Measurements from ENCODE around the gene EARS2. TPM values are rescaled to one million over a fixed set of nuclear protein-coding genes. Genes with fewer than 3 reads are reported as not detected.

Gene EARS2
- total RNA-seq, 1 experiment from 2014 or later: 50.1 TPM

DNA sequence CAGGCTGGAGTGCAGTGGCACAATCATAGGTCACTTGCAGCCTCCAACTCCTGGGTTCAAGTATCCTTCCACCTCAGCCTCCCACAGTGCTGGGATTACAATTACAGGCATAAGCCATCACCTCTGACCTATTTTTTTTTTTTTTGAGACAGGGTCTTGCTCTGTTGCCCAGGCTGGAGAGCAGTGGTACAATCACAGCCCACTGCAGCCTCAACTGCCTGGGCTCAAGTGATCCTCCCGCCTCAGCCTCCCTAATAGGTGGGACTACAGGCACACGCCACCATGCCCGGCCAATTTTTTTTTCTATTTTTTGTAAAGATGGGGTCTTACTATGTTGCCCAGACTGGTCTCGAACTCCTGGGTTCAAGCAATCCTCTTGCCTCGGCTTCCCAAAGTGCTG, 41.3 kb downstream of the EARS2 start:
- Histone ChIP-seq H3K56ac (ENCODE audit: insufficient read length, low read depth, low read length) (no peak overlapping the region), H4K91ac (ENCODE audit: insufficient read length, low read depth, low read length) (no peak overlapping the region), H3K14ac (ENCODE audit: insufficient read depth, low read length) (no peak overlapping the region), H2BK15ac (ENCODE audit: low read depth, low read length) (no peak overlapping the region), H3K4me1 (ENCODE audit: insufficient read depth, low read length) (no peaks in the 10 kb centered on the region), H3K23ac (ENCODE audit: insufficient read length, low read depth, low read length) (no peak overlapping the region), H3K9me3 (ENCODE audit: control insufficient read depth, low read depth, low read length) (no peaks in the 10 kb centered on the region), H2BK120ac (ENCODE audit: low read depth, low read length, poor library complexity, severe bottlenecking) (no peak overlapping the region), H3K79me2 (ENCODE audit: insufficient read depth, low read length) (no peaks in the 10 kb centered on the region), H3K27ac (ENCODE audit: insufficient read length, low read depth, low read length) (no peak overlapping the region), H2BK12ac (ENCODE audit: insufficient read length, low read depth, low read length) (no peak overlapping the region), H3K79me1 (ENCODE audit: insufficient read depth, low read depth, low read length, poor library complexity, severe bottlenecking) (no peaks in the 10 kb centered on the region), H4K20me1 (ENCODE audit: control insufficient read depth, insufficient read depth, insufficient read length) (no peaks in the 10 kb centered on the region), H4K8ac (replicated peaks; ENCODE audit: insufficient read length, low read depth, low read length) (no peak overlapping the region), H2AFZ (ENCODE audit: low read length) (no peak overlapping the region), H3K18ac (ENCODE audit: insufficient read length, low read depth, low read length) (no peak overlapping the region), H3K23me2 (ENCODE audit: insufficient read length, low read depth, low read length, poor library complexity, severe bottlenecking) (no peaks in the 10 kb centered on the region), H3K27me3 (ENCODE audit: insufficient read depth, low read length) (no peaks in the 10 kb centered on the region), H2BK5ac (ENCODE audit: insufficient read length, low read length) (no peak overlapping the region), H2AK5ac (ENCODE audit: insufficient read length, low read length) (no peak overlapping the region), H3K4me2 (ENCODE audit: insufficient read depth, insufficient read length, low read length) (no peak overlapping the region), H3K4ac (ENCODE audit: low read depth, low read length) (no peak overlapping the region), H3T11ph (ENCODE audit: low read length) (no peak overlapping the region), H4K5ac (ENCODE audit: insufficient read length, low read depth, low read length) (no peak overlapping the region), H3K9ac (ENCODE audit: extremely low read depth, insufficient read length, low read length) (no peak overlapping the region), H2BK20ac (ENCODE audit: low read depth, low read length, poor library complexity, severe bottlenecking) (no peak overlapping the region)
- WGBS (ENCODE audit: extremely low coverage, insufficient read length, low lambda C conversion rate): no CpG with 5 or more reads among the region's 5 CpGs
- H3K27ac Mint-ChIP-seq: no peak overlapping the region
- TF ChIP-seq, protein P1, sequence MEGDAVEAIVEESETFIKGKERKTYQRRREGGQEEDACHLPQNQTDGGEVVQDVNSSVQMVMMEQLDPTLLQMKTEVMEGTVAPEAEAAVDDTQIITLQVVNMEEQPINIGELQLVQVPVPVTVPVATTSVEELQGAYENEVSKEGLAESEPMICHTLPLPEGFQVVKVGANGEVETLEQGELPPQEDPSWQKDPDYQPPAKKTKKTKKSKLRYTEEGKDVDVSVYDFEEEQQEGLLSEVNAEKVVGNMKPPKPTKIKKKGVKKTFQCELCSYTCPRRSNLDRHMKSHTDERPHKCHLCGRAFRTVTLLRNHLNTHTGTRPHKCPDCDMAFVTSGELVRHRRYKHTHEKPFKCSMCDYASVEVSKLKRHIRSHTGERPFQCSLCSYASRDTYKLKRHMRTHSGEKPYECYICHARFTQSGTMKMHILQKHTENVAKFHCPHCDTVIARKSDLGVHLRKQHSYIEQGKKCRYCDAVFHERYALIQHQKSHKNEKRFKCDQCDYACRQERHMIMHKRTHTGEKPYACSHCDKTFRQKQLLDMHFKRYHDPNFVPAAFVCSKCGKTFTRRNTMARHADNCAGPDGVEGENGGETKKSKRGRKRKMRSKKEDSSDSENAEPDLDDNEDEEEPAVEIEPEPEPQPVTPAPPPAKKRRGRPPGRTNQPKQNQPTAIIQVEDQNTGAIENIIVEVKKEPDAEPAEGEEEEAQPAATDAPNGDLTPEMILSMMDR (conservative IDR thresholded peaks at IDR 0.05): no peak
- DNase-seq: no peak
- H3K27me3 Mint-ChIP-seq (ENCODE audit: low read depth): no peaks in the 10 kb centered on the region
- no peaks in the 10 kb centered on the region; a peak in 1 of 5 replicates for H3K9me3 Mint-ChIP-seq
- no peaks in the 10 kb centered on the region for H3K4me1 Mint-ChIP-seq
- H3K36me3 Mint-ChIP-seq (ENCODE audit: insufficient read depth in 1 of 3, low read depth in 3 of 3): peaks cover 5 to 38% (median 14%) of the 10 kb centered on the region in 3 experiments; a peak in 6 of 7 replicates
- H3K4me3 Mint-ChIP-seq: no peak overlapping the region

All from H9 (cell line).